Activated CD4-positive, alpha-beta T cell treated with anti-CD3 and anti-CD28 coated beads for 1 hour (primary cell): Measurements from ENCODE around the gene SPATA2L.

Source experiments
- DNase-seq: peaks from one replicate; pipeline ENCODE4 v3.0.0-alpha.2; 2020

Gene SPATA2L

GRCh38 chr16:89653656-89654295, 47.7 kb downstream of the SPATA2L start:
- no peak for DNase-seq

- no peak for DNase-seq
Observed at GRCh38 chr16:89651584-89651983, 49.9 kb downstream of the SPATA2L start.

- DNase-seq, result no peak
Observed at GRCh38 chr16:89646906-89647305, 54.6 kb downstream of the SPATA2L start.
